Measurements from ENCODE around the gene DDIT3.

DNA sequence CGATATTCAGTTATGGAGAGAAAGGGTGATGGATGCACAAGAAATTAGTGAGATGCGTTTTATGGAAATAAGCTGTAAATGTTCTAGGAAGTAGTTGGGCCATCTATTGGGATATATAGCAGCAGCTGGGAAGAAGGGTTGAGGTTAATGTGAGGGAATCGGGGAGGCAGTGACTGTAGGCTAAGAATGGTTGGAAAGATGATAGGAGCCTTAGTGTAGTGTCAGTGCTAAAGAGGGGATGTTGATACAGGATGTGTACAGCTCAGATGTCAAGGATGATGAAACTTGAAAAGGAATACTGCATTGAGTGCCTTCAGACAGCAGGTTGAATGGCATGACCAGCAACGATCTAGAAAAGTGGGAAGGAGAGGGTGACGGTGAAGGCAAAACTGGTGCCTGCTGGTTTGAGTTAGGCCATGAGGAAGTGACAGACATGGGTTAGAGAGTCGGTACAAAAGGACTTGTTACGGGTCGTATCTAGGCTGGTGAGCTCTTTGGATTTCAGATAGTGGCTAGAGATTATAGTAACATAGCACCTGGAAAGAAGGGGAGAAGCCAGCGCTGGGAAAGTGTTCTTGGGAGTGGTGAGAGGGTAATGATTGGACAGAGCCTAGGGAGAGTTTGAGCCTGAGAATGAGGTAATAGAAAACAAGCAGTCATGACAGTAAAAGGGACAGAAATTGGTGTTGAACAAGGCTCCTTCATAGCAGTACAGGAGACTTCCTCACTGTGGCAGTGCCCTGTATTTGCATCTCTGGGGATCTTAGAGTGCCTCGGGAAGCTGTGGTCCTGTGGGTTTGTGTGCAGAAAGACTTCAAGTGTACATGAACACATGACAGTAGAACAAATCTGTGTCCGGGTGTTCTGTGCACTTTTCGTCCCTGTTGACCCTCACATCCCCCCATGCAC, 22.8 kb downstream of the DDIT3 start:
- TF ChIP-seq, protein P1, sequence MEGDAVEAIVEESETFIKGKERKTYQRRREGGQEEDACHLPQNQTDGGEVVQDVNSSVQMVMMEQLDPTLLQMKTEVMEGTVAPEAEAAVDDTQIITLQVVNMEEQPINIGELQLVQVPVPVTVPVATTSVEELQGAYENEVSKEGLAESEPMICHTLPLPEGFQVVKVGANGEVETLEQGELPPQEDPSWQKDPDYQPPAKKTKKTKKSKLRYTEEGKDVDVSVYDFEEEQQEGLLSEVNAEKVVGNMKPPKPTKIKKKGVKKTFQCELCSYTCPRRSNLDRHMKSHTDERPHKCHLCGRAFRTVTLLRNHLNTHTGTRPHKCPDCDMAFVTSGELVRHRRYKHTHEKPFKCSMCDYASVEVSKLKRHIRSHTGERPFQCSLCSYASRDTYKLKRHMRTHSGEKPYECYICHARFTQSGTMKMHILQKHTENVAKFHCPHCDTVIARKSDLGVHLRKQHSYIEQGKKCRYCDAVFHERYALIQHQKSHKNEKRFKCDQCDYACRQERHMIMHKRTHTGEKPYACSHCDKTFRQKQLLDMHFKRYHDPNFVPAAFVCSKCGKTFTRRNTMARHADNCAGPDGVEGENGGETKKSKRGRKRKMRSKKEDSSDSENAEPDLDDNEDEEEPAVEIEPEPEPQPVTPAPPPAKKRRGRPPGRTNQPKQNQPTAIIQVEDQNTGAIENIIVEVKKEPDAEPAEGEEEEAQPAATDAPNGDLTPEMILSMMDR (IDR thresholded peaks at IDR 0.05; ENCODE audit: low read depth, low read length, missing input control) = no peak
- TF ChIP-seq FOXA1 (IDR thresholded peaks at IDR 0.05) = no peak
- TF ChIP-seq SP1 (IDR thresholded peaks at IDR 0.05) = no peak
- TF ChIP-seq GABPA (IDR thresholded peaks at IDR 0.05 in 1 of 2, conservative IDR thresholded peaks at IDR 0.05 in 1 of 2) = no peak
- TF ChIP-seq JUND (IDR thresholded peaks at IDR 0.05) = no peak
- TF ChIP-seq, protein P2, sequence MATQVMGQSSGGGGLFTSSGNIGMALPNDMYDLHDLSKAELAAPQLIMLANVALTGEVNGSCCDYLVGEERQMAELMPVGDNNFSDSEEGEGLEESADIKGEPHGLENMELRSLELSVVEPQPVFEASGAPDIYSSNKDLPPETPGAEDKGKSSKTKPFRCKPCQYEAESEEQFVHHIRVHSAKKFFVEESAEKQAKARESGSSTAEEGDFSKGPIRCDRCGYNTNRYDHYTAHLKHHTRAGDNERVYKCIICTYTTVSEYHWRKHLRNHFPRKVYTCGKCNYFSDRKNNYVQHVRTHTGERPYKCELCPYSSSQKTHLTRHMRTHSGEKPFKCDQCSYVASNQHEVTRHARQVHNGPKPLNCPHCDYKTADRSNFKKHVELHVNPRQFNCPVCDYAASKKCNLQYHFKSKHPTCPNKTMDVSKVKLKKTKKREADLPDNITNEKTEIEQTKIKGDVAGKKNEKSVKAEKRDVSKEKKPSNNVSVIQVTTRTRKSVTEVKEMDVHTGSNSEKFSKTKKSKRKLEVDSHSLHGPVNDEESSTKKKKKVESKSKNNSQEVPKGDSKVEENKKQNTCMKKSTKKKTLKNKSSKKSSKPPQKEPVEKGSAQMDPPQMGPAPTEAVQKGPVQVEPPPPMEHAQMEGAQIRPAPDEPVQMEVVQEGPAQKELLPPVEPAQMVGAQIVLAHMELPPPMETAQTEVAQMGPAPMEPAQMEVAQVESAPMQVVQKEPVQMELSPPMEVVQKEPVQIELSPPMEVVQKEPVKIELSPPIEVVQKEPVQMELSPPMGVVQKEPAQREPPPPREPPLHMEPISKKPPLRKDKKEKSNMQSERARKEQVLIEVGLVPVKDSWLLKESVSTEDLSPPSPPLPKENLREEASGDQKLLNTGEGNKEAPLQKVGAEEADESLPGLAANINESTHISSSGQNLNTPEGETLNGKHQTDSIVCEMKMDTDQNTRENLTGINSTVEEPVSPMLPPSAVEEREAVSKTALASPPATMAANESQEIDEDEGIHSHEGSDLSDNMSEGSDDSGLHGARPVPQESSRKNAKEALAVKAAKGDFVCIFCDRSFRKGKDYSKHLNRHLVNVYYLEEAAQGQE (IDR thresholded peaks at IDR 0.05) = no peak
- TF ChIP-seq YY1 (IDR thresholded peaks at IDR 0.05) = no peak
- TF ChIP-seq TAF1 (conservative IDR thresholded peaks at IDR 0.05) = no peak
- TF ChIP-seq, protein P3, sequence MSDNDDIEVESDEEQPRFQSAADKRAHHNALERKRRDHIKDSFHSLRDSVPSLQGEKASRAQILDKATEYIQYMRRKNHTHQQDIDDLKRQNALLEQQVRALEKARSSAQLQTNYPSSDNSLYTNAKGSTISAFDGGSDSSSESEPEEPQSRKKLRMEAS (IDR thresholded peaks at IDR 0.05) = no peak
- TF ChIP-seq, protein P4, sequence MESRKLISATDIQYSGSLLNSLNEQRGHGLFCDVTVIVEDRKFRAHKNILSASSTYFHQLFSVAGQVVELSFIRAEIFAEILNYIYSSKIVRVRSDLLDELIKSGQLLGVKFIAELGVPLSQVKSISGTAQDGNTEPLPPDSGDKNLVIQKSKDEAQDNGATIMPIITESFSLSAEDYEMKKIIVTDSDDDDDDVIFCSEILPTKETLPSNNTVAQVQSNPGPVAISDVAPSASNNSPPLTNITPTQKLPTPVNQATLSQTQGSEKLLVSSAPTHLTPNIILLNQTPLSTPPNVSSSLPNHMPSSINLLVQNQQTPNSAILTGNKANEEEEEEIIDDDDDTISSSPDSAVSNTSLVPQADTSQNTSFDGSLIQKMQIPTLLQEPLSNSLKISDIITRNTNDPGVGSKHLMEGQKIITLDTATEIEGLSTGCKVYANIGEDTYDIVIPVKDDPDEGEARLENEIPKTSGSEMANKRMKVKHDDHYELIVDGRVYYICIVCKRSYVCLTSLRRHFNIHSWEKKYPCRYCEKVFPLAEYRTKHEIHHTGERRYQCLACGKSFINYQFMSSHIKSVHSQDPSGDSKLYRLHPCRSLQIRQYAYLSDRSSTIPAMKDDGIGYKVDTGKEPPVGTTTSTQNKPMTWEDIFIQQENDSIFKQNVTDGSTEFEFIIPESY (IDR thresholded peaks at IDR 0.05) = no peak
- no peak for TF ChIP-seq EGR1 (IDR thresholded peaks at IDR 0.05; ENCODE audit: low read depth in 2 of 2)
- TF ChIP-seq, protein P5, sequence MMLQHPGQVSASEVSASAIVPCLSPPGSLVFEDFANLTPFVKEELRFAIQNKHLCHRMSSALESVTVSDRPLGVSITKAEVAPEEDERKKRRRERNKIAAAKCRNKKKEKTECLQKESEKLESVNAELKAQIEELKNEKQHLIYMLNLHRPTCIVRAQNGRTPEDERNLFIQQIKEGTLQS (IDR thresholded peaks at IDR 0.05) = no peak
